Measurements from ENCODE around the gene OR6K3. TPM values are rescaled to one million over a fixed set of nuclear protein-coding genes. Genes with fewer than 3 reads are reported as not detected.

The OR6K3 gene
- total RNA-seq, 1 donor from 2014 or later: not detected

- ATAC-seq: no peak
These were observed 34.2 kb downstream of the OR6K3 start, which contains the start of gene SPTA1 for GRCh38 chr1:158686111-158687009. SPTA1 (minus strand) TSS chr1:158686715; CDS start chr1:158686517, 198 bp downstream.

- no peak for ATAC-seq
These were observed 35.4 kb downstream of the OR6K3 start for GRCh38 chr1:158685085-158685484.

DNA sequence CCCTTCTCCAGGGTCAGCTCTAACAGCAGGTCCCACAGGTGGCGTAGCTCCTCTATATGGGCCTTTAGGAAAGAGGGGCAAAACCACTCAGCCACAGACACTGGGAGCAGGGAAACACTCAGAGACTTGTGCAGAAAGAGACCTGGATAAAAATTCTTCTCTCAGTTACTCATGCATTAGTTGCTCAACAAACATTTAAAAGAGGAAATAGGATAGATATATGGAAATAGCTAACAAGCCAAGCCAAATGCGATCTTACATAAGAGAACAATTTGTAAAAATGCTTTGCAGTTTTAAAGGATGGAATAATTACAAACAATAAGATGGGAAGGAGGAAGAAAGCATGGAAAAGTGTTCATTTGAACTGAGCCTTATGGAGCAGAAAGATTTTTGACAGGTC is 38.9 kb downstream of the OR6K3 start:
- no peak for ATAC-seq

- no peak for ATAC-seq
These were observed 41.2 kb downstream of the OR6K3 start for GRCh38 chr1:158679289-158679688.

GRCh38 chr1:158675563-158676323 is 44.8 kb downstream of the OR6K3 start:
- no peak for ATAC-seq

GRCh38 chr1:158674302-158674701 is 46.2 kb downstream of the OR6K3 start:
- ATAC-seq: no peak

Other genes starting within 250 kb of the OR6K3 start
- not detected for gene OR10R2, start 248.5 kb downstream of the OR6K3 start, total RNA-seq
- not detected for gene OR6Y1, start 166.3 kb downstream of the OR6K3 start, total RNA-seq
- gene OR6P1, start 150.1 kb downstream of the OR6K3 start, total RNA-seq: not detected
- not detected for gene OR10X1, start 140.8 kb downstream of the OR6K3 start, total RNA-seq
- not detected for gene OR10Z1, start 115.5 kb downstream of the OR6K3 start, total RNA-seq
- not detected for gene SPTA1, start 34.0 kb downstream of the OR6K3 start, total RNA-seq
- not detected for gene OR6K2, start 20.1 kb downstream of the OR6K3 start, total RNA-seq
- gene OR6K6, start 34.0 kb upstream of the OR6K3 start, total RNA-seq: not detected
- gene OR6N1, start 51.5 kb upstream of the OR6K3 start, total RNA-seq: not detected
- gene OR6N2, start 60.5 kb upstream of the OR6K3 start, total RNA-seq: not detected
- 0.52 TPM for gene MNDA, start 110.6 kb upstream of the OR6K3 start, total RNA-seq
- gene PYHIN1, start 210.8 kb upstream of the OR6K3 start, total RNA-seq: 0.44 TPM

Measured in esophagus mucosa (tissue), 1 donor.